Upper lobe of right lung (tissue), 1 donor: ENCODE data around the gene CEACAM19. TPM values are rescaled to one million over a fixed set of nuclear protein-coding genes. Genes with fewer than 3 reads are reported as not detected.
"Not testable (repeated sequence)": the region's sequence is repeated elsewhere in the genome, so short reads cannot be mapped to it uniquely, and the experiment has no call there.

Experiments used
- ATAC-seq: fragments of 200-7000 bp; cut with Tn5 transposase; one replicate; pipeline ENCODE4 v1.9.1; 2020; ENCODE audit warnings: mild to moderate bottlenecking, moderate library complexity
- DNase-seq: peaks from one replicate; pipeline ENCODE4 v3.0.0-alpha.2; 2020
- H3K27ac ChIP-seq: fragments of 200-600 bp; one replicate; pipeline ENCODE4 v1.8.0; 2022
- H3K27me3 ChIP-seq: fragments of 200-600 bp; one replicate; pipeline ENCODE4 v1.8.0; 2022; ENCODE audit warnings: mild to moderate bottlenecking
- H3K36me3 ChIP-seq: fragments of 200-600 bp; one replicate; pipeline ENCODE4 v1.8.0; 2022
- H3K4me1 ChIP-seq: fragments of 200-600 bp; one replicate; pipeline ENCODE4 v1.8.0; 2022
- H3K4me3 ChIP-seq: fragments of 200-600 bp; one replicate; pipeline ENCODE4 v1.8.0; 2022; ENCODE audit warnings: mild to moderate bottlenecking
- H3K9me3 ChIP-seq: fragments of 200-600 bp; one replicate; pipeline ENCODE4 v1.8.0; 2022
- intact Hi-C: fragments of 100-400 bp; cut with DNase I; formaldehyde crosslinking; loops from one replicate; pipeline ENCODE4 v1.11.0; 2022
- long read RNA-seq: library from polyadenylated mRNA; unstranded; transcript quantifications from one replicate; pipeline ENCODE4 v2.0.0, GENCODE V29; 2021
- total RNA-seq: library from RNA; stranded (reverse); fragmentation: NEBNext Ultra II Directional; extraction: Animal tissue kit (Norgen Biotek cat#: 25700); gene quantifications from one replicate; pipeline ENCODE4 v1.2.1, GENCODE V29; 2021
- TF ChIP-seq, protein P1 (sequence below): fragments of 200-600 bp; IDR thresholded peaks from one replicate; pipeline ENCODE4 v1.8.0; 2022; ENCODE audit warnings: antibody characterized with exemption
- donor health status: DM: no; HTN: yes; CAD: no; lungs with severe emphysema.

Gene CEACAM19, protein sequence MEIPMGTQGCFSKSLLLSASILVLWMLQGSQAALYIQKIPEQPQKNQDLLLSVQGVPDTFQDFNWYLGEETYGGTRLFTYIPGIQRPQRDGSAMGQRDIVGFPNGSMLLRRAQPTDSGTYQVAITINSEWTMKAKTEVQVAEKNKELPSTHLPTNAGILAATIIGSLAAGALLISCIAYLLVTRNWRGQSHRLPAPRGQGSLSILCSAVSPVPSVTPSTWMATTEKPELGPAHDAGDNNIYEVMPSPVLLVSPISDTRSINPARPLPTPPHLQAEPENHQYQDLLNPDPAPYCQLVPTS
- 7.6 TPM for total RNA-seq
- long read RNA-seq, partial matches to known transcripts, result 1 of 5 reads
- long read RNA-seq, other reads (novel, unspliced or antisense), result 4 of 5 reads

DNA sequence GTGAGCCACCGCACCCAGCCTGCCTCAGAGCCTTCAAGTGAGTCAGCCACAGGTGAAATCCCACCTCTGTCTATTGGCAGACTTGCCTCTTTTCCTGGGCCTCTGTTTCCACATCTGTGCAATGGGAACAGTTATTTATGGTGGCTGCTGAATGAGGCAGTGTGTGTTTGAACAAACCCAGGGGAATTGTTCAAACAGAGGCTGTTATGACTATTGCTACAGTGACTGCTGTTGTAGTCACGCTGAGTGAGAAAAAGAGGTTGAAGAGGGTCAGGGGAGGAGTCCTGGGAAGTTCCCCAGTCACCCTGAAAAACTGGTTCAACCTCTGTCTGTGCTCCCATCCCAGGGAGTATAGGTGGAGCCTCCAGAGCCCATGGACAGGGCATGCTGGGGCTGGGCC lies at the start of gene CEACAM19:
CEACAM19 (plus strand) TSS at position 83 of the 400 bp plus-strand sequence. CDS start 450 bp downstream, outside the sequence.
- DNase-seq, result no peak

DNA sequence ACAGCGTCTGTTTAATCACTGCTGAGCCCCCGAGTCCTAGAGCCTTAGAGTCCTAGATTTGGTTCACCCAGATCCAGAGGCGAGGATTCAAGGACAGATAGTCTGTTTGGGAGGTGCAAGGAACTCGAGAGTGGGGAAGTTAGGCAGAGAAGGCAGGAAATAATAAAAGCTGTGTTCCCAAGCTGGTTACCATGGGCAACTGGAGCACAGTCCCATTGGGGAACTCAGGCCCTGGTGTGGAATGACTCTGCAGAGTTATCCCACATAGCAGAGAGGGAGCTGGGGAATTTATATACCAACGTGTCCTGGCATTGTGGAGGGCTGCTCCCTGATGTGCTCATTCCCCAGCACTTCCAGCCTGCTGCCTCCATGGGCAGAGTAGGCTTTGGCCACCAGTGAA lies 48.2 kb upstream of the CEACAM19 start:
- no peaks in the 10 kb centered on the region for H3K27me3 ChIP-seq
- no peak overlapping the region for H3K27ac ChIP-seq
- DNase-seq (no peak), ATAC-seq (peak; percentile 74)
- intact Hi-C loops, result no loop called here
- H3K4me3 ChIP-seq, result no peak overlapping the region
- no peaks in the 10 kb centered on the region for H3K4me1 ChIP-seq
- TF ChIP-seq, protein P1, sequence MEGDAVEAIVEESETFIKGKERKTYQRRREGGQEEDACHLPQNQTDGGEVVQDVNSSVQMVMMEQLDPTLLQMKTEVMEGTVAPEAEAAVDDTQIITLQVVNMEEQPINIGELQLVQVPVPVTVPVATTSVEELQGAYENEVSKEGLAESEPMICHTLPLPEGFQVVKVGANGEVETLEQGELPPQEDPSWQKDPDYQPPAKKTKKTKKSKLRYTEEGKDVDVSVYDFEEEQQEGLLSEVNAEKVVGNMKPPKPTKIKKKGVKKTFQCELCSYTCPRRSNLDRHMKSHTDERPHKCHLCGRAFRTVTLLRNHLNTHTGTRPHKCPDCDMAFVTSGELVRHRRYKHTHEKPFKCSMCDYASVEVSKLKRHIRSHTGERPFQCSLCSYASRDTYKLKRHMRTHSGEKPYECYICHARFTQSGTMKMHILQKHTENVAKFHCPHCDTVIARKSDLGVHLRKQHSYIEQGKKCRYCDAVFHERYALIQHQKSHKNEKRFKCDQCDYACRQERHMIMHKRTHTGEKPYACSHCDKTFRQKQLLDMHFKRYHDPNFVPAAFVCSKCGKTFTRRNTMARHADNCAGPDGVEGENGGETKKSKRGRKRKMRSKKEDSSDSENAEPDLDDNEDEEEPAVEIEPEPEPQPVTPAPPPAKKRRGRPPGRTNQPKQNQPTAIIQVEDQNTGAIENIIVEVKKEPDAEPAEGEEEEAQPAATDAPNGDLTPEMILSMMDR, result no peak
- no peaks in the 10 kb centered on the region for H3K9me3 ChIP-seq
- H3K36me3 ChIP-seq, result no peaks in the 10 kb centered on the region

More for the DNA sequence above, at the start of gene CEACAM19:
- peak; percentile 59 for ATAC-seq
- Histone ChIP-seq H3K27me3 (no peaks in the 10 kb centered on the region), H3K4me1 (no peaks in the 10 kb centered on the region), H3K4me3 (no peak within 1 kb of the TSS), H3K27ac (no peak within 1 kb of the TSS), H3K36me3 (no peaks in the 10 kb centered on the region), H3K9me3 (no peaks in the 10 kb centered on the region)
- TF ChIP-seq, protein P1, result no peak
- intact Hi-C loops, result no loop called here

DNA sequence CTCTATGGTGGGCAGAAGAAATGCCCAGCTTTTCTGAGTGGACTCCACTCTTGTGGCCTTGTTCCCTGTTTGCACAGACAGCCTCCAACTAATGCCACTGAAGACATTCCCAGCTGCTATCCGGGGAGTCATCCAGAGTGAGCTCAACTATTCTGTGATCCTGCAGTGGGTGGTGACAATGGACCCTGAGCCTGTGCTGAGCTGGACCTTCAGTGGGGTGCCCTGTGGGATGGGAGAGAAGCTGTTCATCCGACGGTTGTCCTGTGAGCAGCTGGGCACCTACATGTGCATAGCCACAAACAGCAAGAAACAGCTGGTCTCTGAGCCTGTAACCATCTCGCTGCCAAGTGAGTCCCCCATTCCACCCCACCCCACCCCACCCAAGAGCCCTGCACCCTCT lies 47.7 kb upstream of the CEACAM19 start:
- Histone ChIP-seq H3K27me3 (no peaks in the 10 kb centered on the region), H3K4me3 (no peak overlapping the region), H3K27ac (no peak overlapping the region), H3K4me1 (no peaks in the 10 kb centered on the region), H3K9me3 (no peaks in the 10 kb centered on the region), H3K36me3 (no peaks in the 10 kb centered on the region)
- DNase-seq (no peak), ATAC-seq (no peak)
- TF ChIP-seq, protein P1, result no peak
- intact Hi-C loops, result no loop called here

DNA sequence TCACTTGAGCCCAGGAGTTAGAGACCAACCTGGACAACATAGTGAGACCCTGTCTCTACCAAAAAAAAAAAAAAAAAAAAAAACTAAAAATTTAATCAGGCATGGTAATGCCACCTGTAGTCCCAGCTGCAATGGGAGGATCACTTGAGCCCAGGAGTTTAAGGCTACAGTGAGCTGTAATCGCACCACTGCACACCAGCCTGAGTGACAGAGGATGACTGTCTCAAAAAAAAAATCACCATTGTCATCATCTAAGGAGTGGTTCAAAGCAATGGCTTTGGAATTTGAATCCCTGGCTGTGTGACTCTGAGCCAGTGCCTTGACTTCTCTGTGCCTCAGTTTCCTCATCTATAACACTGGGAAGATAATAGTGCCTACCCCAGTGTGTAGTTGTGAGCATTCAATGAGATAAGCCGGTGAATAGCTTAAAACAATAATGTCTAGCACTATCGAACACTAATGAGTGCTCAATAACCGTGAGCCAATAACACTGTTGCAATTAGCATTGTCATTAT lies 46.4 kb upstream of the CEACAM19 start:
- Histone ChIP-seq H3K27me3 (no peaks in the 10 kb centered on the region), H3K9me3 (no peaks in the 10 kb centered on the region), H3K4me1 (no peaks in the 10 kb centered on the region), H3K27ac (no peak overlapping the region), H3K36me3 (no peaks in the 10 kb centered on the region), H3K4me3 (no peak overlapping the region)
- ATAC-seq (no peak), DNase-seq (no peak)
- TF ChIP-seq, protein P1, result no peak
- intact Hi-C loops, result no loop called here

DNA sequence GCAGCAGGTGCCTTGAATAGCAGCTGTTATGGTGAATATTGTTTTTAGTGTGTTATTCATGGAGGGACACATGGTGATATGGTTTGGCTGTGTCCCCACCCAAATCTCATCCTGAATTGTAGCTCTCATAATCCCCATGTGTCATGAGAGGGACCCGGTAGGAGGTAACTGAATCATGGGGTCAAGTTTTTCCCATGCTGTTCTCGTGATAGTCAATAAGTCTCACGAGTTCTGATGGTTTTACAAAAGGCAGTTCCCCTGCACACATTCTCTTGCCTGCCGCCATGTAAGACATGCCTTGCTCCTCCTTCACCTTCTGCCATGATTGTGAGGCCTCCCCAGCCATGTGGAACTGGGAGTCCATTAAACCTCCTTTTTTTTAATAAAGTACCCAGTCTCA lies 45.6 kb upstream of the CEACAM19 start:
- not testable (repeated sequence) for H3K27ac ChIP-seq, ATAC-seq, H3K27me3 ChIP-seq

DNA sequence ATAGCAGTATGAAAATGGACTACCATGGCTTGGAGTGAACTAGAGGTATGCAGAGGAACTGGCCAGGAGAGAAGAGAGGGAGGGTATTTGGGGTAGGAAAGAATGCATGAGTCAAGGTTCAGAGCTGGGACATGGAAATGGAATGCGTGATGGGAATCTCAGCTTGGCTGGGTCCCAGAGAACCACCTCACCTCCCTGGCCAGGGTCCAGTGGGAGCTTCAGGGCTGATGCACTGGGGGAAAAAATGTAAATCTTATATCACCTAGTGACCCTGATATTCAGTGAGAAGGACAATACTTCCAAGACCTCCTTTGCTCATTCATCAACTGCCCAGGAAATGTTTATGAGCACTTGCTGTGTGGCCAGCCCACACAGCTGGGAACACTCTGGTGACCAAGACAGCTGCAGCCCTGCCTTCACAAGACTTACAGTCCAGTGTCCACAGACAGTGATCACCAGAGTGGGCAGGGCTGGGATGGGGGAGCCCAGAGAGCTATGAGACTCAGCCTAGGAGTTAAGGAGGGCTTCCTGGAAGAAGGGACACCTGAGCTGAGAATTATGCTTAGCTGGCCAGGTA lies 45.1 kb upstream of the CEACAM19 start:
- peak; percentile 73 for ATAC-seq
- H3K9me3 ChIP-seq, result no peaks in the 10 kb centered on the region
- intact Hi-C loops, result no loop called here
- no peak overlapping the region for H3K4me3 ChIP-seq
- no peak for DNase-seq
- H3K4me1 ChIP-seq, result no peaks in the 10 kb centered on the region
- TF ChIP-seq, protein P1, result no peak
- H3K27me3 ChIP-seq, result no peaks in the 10 kb centered on the region
- H3K27ac ChIP-seq, result no peak overlapping the region
- H3K36me3 ChIP-seq, result no peaks in the 10 kb centered on the region

More for the DNA sequence above, 45.6 kb upstream of the CEACAM19 start:
- H3K9me3 ChIP-seq, H3K4me1 ChIP-seq, DNase-seq, H3K4me3 ChIP-seq, intact Hi-C loops, H3K36me3 ChIP-seq: not testable (repeated sequence)
